LoVo (cell line): ENCODE data around the gene SEC24A.
"Not testable (repeated sequence)": the region's sequence is repeated elsewhere in the genome, so short reads cannot be mapped to it uniquely, and the experiment has no call there.

ENCODE experiments used
- DNase-seq: peaks from one replicate; pipeline ENCODE4 v3.0.0-alpha.2; 2016; ENCODE audit warnings: low spot score

The SEC24A gene

GRCh38 chr5:134650660-134651059, 2.1 kb downstream of the SEC24A start:
- DNase-seq, result not testable (repeated sequence)

GRCh38 chr5:134651531-134651930, 2.9 kb downstream of the SEC24A start:
- DNase-seq, result no peak

GRCh38 chr5:134656690-134657089, 8.1 kb downstream of the SEC24A start:
- no peak for DNase-seq

GRCh38 chr5:134659456-134659855, 10.9 kb downstream of the SEC24A start:
- DNase-seq, result no peak

GRCh38 chr5:134659922-134660321, 11.3 kb downstream of the SEC24A start:
- DNase-seq, result no peak

GRCh38 chr5:134662971-134663370, 14.4 kb downstream of the SEC24A start:
- no peak for DNase-seq

- DNase-seq, result no peak
These were observed 15.9 kb downstream of the SEC24A start for GRCh38 chr5:134664448-134664847.

- DNase-seq, result not testable (repeated sequence)
These were observed 25.0 kb downstream of the SEC24A start for GRCh38 chr5:134673546-134673945.

- DNase-seq, result not testable (repeated sequence)
These were observed 28.8 kb downstream of the SEC24A start for GRCh38 chr5:134677357-134677756.

GRCh38 chr5:134690144-134690543, 41.6 kb downstream of the SEC24A start:
- DNase-seq, result not testable (repeated sequence)

- no peak for DNase-seq
These were observed 44.1 kb downstream of the SEC24A start for GRCh38 chr5:134692722-134693121.

GRCh38 chr5:134708301-134708700, 59.7 kb downstream of the SEC24A start:
- no peak for DNase-seq

- no peak for DNase-seq
These were observed 65.5 kb downstream of the SEC24A start for GRCh38 chr5:134714120-134714519.

GRCh38 chr5:134714541-134714940, 66.0 kb downstream of the SEC24A start:
- no peak for DNase-seq

- DNase-seq, result not testable (repeated sequence)
These were observed 66.9 kb downstream of the SEC24A start for GRCh38 chr5:134715466-134715865.

GRCh38 chr5:134724872-134725271, 76.3 kb downstream of the SEC24A start:
- no peak for DNase-seq

- no peak for DNase-seq
These were observed 84.2 kb downstream of the SEC24A start for GRCh38 chr5:134732819-134733218.

GRCh38 chr5:134735243-134735642, 86.7 kb downstream of the SEC24A start:
- no peak for DNase-seq

GRCh38 chr5:134736173-134736812, 87.7 kb downstream of the SEC24A start:
- no peak for DNase-seq

- DNase-seq, result peak; percentile 99
These were observed 89.8 kb downstream of the SEC24A start, which contains the start of gene CAMLG for GRCh38 chr5:134738133-134738962. Gene CAMLG, plus strand, starts transcription at chr5:134738548. Its CDS starts 73 bp downstream, at chr5:134738621.

GRCh38 chr5:134738963-134739661, 90.5 kb downstream of the SEC24A start:
- peak; percentile 25 for DNase-seq

GRCh38 chr5:134741052-134741451, 92.5 kb downstream of the SEC24A start:
- no peak for DNase-seq

GRCh38 chr5:134742134-134742533, 93.5 kb downstream of the SEC24A start:
- DNase-seq, result no peak
